ENCODE results near the gene PDSS2.

GRCh38 chr6:107409942-107410341 lies 49.4 kb downstream of the PDSS2 start:
- TF ChIP-seq, protein P1, sequence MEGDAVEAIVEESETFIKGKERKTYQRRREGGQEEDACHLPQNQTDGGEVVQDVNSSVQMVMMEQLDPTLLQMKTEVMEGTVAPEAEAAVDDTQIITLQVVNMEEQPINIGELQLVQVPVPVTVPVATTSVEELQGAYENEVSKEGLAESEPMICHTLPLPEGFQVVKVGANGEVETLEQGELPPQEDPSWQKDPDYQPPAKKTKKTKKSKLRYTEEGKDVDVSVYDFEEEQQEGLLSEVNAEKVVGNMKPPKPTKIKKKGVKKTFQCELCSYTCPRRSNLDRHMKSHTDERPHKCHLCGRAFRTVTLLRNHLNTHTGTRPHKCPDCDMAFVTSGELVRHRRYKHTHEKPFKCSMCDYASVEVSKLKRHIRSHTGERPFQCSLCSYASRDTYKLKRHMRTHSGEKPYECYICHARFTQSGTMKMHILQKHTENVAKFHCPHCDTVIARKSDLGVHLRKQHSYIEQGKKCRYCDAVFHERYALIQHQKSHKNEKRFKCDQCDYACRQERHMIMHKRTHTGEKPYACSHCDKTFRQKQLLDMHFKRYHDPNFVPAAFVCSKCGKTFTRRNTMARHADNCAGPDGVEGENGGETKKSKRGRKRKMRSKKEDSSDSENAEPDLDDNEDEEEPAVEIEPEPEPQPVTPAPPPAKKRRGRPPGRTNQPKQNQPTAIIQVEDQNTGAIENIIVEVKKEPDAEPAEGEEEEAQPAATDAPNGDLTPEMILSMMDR (IDR thresholded peaks at IDR 0.05): no peak
- TF ChIP-seq POLR2A (IDR thresholded peaks at IDR 0.05): no peak

All from body of pancreas (tissue), 4 donors.